Tibial nerve (tissue), 4 donors: ENCODE data around the gene COQ8B. TPM values are rescaled to one million over a fixed set of nuclear protein-coding genes. Genes with fewer than 3 reads are reported as not detected.

ENCODE experiments used
- DNase-seq, 2 donors: peaks; one replicate each; pipeline ENCODE4 v3.0.0-alpha.2; 2019; ENCODE audit warnings: low spot score in 2 of 2
- H3K27ac ChIP-seq, 4 donors: fragments of 200-600 bp; sonication (generic) in 3 of 4; one replicate each; pipeline ENCODE4 v1.5.1; 2017 to 2019; ENCODE audit warnings: mild to moderate bottlenecking in 1 of 4
- H3K27me3 ChIP-seq, 2 donors: fragments of 200-600 bp; sonication (generic) in 1 of 2; one replicate each; pipeline versions ENCODE4 v1.5.1 to v1.6.0; 2017 to 2019
- H3K36me3 ChIP-seq, 3 donors: fragments of 200-600 bp; sonication (generic); one replicate each; pipeline ENCODE4 v1.5.1; 2018 to 2019
- H3K4me1 ChIP-seq, 4 donors: fragments of 200-600 bp; sonication (generic) in 3 of 4; one replicate each; pipeline ENCODE4 v1.5.1; 2017 to 2019
- H3K4me3 ChIP-seq, 4 donors: fragments of 200-600 bp; sonication (generic) in 3 of 4; one replicate each; pipeline ENCODE4 v1.5.1; 2017 to 2019; ENCODE audit warnings: mild to moderate bottlenecking in 1 of 4, moderate library complexity in 1 of 4
- H3K9me3 ChIP-seq, 4 donors: fragments of 200-600 bp; sonication (generic) in 3 of 4; one replicate each; pipeline ENCODE4 v1.5.1; 2017 to 2019
- EP300 ChIP-seq, 2 donors: sonication (generic); formaldehyde crosslinking; IDR thresholded peaks; one replicate each; pipeline ENCODE4 v1.6.1; 2017; ENCODE audit warnings: antibody characterized with exemption in 2 of 2, mild to moderate bottlenecking in 1 of 2
- POLR2A ChIP-seq, 2 donors: fragments of 450-650 bp; IDR thresholded peaks; one replicate each; pipeline ENCODE4 v1.6.1; 2017; ENCODE audit warnings: antibody characterized with exemption in 2 of 2, mild to moderate bottlenecking in 2 of 2, moderate library complexity in 2 of 2
- WGBS, 2 donors: methylation state at CpG; one replicate each; pipeline ENCODE4 v1.1.5; 2018; 5-methylcytosine and 5-hydroxymethylcytosine counted together
- total RNA-seq, 4 donors: library from RNA; depleted of rRNA; stranded (reverse); fragments of >200 nt; gene quantifications; one replicate each; pipeline ENCODE4 v1.1.0, GENCODE V29; 2016
- TF ChIP-seq, protein P1 (sequence below), 5 experiments: fragments of 200-600 bp in 3 of 5; fragments of 450-650 bp in 2 of 5; sonication (generic) in 3 of 5; IDR thresholded peaks; one replicate each; pipeline ENCODE4 v1.5.1; 2016 to 2019; ENCODE audit warnings: antibody characterized with exemption in 5 of 5, mild to moderate bottlenecking in 3 of 5, moderate library complexity in 2 of 5

The COQ8B gene
- total RNA-seq, 4 donors from 2014 or later = 71.0 to 88.6 (median 84.3) TPM

DNA sequence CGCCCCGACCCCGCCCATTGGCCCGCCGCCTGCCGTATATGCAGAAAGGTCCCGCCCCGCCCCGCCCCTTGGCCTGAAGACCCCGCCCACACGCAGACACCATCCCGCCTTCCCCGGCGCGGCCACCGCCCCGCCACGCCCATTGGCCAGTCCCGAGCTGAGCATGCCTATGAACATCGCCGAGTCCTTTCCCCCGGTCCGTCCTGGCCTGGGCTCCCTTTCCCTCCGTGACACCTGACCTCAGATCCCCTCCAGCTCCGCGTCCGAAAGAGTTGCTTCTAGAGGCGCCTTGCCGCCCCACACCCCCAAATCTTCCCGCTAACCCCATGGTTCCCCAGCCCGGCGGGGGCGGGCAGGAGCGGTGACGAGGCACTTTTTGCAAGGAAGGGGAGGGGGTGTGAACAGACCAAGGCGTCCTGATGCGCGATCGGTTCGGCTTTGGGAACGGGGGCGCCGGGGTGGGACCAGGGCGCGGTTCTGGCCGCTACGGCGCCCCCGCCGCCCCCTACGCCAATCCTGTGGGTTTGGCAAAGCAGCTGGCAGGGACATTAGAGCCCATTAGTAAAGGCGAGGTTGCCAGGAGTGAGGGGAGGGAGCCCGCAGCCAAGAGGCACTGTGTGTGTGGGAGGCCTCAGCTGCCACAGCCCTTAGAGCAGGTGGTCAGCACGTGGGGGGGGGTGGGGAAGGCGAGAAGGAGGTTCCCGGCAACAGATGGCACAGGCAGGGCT lies 25.8 kb downstream of the COQ8B start:
- Histone ChIP-seq H3K9me3 (no peaks in the 10 kb centered on the region), H3K4me3 (peak overlapping the region; percentile 47 to 100 (median 76)), H3K27me3 (no peaks in the 10 kb centered on the region), H3K4me1 (peaks cover 0 to 48% (median 28%) of the 10 kb centered on the region in 4 donors), H3K27ac (peak overlapping the region; percentile 91 to 98 (median 94)), H3K36me3 (peaks cover 0 to 51% (median 2%) of the 10 kb centered on the region in 3 donors)
- TF ChIP-seq POLR2A (IDR thresholded peaks at IDR 0.05) (no peak), EP300 (IDR thresholded peaks at IDR 0.05) (peak; percentile 49 to 92)
- TF ChIP-seq, protein P1, sequence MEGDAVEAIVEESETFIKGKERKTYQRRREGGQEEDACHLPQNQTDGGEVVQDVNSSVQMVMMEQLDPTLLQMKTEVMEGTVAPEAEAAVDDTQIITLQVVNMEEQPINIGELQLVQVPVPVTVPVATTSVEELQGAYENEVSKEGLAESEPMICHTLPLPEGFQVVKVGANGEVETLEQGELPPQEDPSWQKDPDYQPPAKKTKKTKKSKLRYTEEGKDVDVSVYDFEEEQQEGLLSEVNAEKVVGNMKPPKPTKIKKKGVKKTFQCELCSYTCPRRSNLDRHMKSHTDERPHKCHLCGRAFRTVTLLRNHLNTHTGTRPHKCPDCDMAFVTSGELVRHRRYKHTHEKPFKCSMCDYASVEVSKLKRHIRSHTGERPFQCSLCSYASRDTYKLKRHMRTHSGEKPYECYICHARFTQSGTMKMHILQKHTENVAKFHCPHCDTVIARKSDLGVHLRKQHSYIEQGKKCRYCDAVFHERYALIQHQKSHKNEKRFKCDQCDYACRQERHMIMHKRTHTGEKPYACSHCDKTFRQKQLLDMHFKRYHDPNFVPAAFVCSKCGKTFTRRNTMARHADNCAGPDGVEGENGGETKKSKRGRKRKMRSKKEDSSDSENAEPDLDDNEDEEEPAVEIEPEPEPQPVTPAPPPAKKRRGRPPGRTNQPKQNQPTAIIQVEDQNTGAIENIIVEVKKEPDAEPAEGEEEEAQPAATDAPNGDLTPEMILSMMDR (IDR thresholded peaks at IDR 0.05) = no peak
- 1% methylated on average over 32 to 38 of the region's 56 CpGs for WGBS, 2 donors
- peak; percentile 97 to 98 for DNase-seq

DNA sequence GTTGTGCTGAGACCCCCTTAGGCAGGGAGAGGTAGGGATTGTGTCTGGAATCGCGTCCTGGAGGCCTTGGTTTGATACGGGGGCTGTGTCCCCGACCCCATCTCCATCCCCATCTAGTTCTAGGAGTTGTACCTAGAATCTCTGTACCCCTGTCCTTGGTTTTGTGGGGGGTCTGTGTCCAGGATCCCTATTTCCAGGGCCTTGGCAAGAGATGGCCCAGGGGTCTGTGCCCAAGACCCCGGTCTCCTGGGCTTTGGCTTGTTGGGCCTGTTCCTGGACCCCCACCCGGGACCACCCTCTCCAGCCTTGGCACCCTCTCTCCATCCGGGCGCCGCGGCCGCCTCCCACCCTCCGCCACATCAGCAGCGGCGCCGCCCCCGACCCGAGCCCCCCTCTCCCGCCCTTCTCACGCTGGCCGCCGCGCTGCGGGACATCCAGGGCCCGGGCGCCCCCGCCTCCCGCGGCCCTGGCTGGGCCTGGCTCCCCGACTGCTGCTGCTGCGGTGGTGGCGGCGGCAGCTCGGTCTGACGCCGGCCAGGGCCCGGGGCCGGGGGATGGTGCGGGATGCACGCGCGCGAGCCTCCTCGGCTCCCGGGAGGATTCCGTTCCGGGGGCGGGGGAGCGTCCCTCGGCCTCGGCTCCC lies 26.5 kb downstream of the COQ8B start, which contains the start of gene NUMBL:
TSS of gene NUMBL (minus strand) at position 602 of the 643 bp plus-strand sequence. CDS start at position 434, 168 bp downstream.
- TF ChIP-seq, protein P1 (IDR thresholded peaks at IDR 0.05) = no peak
- TF ChIP-seq POLR2A (IDR thresholded peaks at IDR 0.05) (peak; percentile 64 to 92), EP300 (IDR thresholded peaks at IDR 0.05) (no peak)
- Histone ChIP-seq H3K36me3 (peaks cover 0 to 51% (median 0%) of the 10 kb centered on the region in 3 donors), H3K9me3 (no peaks in the 10 kb centered on the region), H3K4me1 (peaks cover 0 to 54% (median 28%) of the 10 kb centered on the region in 4 donors), H3K4me3 (peak within 1 kb of the TSS; percentile 58 to 100 (median 90)), H3K27ac (peak within 1 kb of the TSS; percentile 92 to 98 (median 96)), H3K27me3 (no peaks in the 10 kb centered on the region)
- WGBS, 2 donors = 3 to 19% methylated on average over 3 to 17 of the region's 50 CpGs
- no peak for DNase-seq

DNA sequence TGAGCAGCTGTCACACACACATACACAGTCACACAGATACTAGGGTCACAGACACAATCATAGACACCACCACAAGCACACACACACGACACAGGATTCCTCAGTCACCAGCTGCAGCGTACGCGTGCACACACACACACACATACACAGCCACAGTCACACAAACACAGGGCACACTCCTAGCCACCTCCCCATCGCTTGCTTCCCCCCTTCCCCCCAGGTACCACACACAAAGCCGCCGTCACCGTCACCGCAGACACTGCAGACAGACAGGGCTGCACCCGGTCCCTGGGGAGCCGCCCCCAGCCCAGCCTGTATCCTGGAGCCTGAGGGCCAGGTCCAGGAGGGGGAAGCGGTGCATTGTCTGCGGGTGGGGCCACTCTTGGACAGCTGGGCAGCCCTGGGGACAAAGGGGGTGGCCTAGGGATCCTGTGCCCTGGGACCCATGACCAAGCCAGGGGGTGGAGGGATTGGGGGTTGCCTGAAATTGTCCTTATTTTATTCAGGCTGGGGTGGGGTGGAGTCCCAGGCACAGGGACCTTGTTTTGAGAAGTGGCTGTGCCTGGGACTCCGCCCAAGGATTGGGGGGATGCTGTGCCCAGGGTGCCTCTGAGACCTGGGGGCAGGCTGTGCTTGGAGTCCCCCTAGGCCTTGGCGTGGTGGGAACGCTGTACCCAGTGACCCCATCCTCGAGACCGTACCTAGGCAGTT lies 27.2 kb downstream of the COQ8B start:
- no peaks in the 10 kb centered on the region for H3K9me3 ChIP-seq
- TF ChIP-seq POLR2A (IDR thresholded peaks at IDR 0.05) (no peak), EP300 (IDR thresholded peaks at IDR 0.05) (no peak)
- H3K4me1 ChIP-seq = peaks cover 0 to 57% (median 28%) of the 10 kb centered on the region in 4 donors
- peaks cover 0 to 51% (median 3%) of the 10 kb centered on the region in 3 donors for H3K36me3 ChIP-seq
- no peak for DNase-seq
- no peaks in the 10 kb centered on the region for H3K27me3 ChIP-seq
- 17 to 18% methylated on average over 14 to 18 of the region's 18 CpGs for WGBS, 2 donors
- peak overlapping the region; percentile 58 to 100 (median 90) for H3K4me3 ChIP-seq
- H3K27ac ChIP-seq = peak overlapping the region; percentile 92 to 98 (median 96)

DNA sequence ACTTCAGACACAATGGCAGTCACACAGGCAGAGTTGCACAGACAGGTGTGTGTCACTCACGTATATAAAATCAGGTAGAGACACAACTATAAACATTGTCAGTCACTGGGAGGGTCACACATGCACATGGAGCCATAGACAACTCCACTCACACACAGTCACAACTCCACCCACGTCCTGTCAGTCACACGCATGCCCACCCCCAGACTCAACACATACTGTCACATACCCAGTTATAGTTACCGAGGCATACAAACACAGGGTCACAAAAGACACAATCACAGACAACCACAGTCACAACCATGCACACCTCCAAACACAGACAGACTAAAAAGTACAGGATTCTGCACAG lies 27.7 kb downstream of the COQ8B start:
- Histone ChIP-seq H3K4me3 (peak overlapping the region; percentile 58 to 100 (median 90)), H3K4me1 (peaks cover 0 to 57% (median 28%) of the 10 kb centered on the region in 4 donors), H3K27me3 (no peaks in the 10 kb centered on the region), H3K27ac (peak overlapping the region in 3 of 4 donors; percentile 92 to 98 (median 94)), H3K36me3 (peaks cover 0 to 51% (median 3%) of the 10 kb centered on the region in 3 donors), H3K9me3 (no peaks in the 10 kb centered on the region)
- no peak for DNase-seq
- WGBS, 2 donors = 21 to 26% methylated on average over 4 of the region's 4 CpGs
- TF ChIP-seq EP300 (IDR thresholded peaks at IDR 0.05) (no peak), POLR2A (IDR thresholded peaks at IDR 0.05) (no peak)
- TF ChIP-seq, protein P1 (IDR thresholded peaks at IDR 0.05) = no peak

DNA sequence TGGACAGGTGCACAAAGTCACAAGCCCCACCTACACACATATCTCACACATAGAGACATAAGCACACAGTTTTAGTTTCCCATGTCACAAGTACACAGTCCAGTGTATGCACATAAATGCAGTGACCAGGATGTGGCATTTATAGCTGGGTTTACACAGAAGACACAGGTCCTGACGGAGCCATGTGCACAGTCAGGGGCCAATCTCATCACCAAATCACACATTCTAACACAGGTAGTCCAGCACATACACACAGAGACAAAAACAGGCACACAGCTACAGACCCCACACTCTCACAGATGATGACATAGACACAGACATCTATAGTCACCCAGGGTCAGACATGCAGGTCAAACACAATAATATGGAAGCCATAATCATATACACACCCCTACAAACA lies 28.4 kb downstream of the COQ8B start:
- no peak for TF ChIP-seq POLR2A (IDR thresholded peaks at IDR 0.05)
- TF ChIP-seq, protein P1 (IDR thresholded peaks at IDR 0.05) = no peak
- TF ChIP-seq EP300 (IDR thresholded peaks at IDR 0.05) = no peak
- no peaks in the 10 kb centered on the region for H3K27me3 ChIP-seq
- peaks cover 0 to 51% (median 3%) of the 10 kb centered on the region in 3 donors for H3K36me3 ChIP-seq
- 67 to 80% methylated on average over 1 of the region's 1 CpG for WGBS, 2 donors
- peak overlapping the region; percentile 16 to 100 (median 90) for H3K4me3 ChIP-seq
- no peaks in the 10 kb centered on the region for H3K9me3 ChIP-seq
- DNase-seq = no peak
- peaks cover 0 to 57% (median 28%) of the 10 kb centered on the region in 4 donors for H3K4me1 ChIP-seq
- H3K27ac ChIP-seq = peak overlapping the region; percentile 39 to 98 (median 93)
